ENCODE measurements around the gene PMM2. TPM values are rescaled to one million over a fixed set of nuclear protein-coding genes. Genes with fewer than 3 reads are reported as not detected.
A peak's percentile ranks its signal among the peaks of the same experiment; 100 is the strongest.

PMM2 gene
- 42.1 TPM for polyA plus RNA-seq (2012; ENCODE audit: insufficient read length, low read depth)

GRCh38 chr16:8797364-8798173, at the start of gene PMM2, which contains the start of gene TMEM186:
Gene PMM2, plus strand, starts transcription at chr16:8797839. Its CDS starts 44 bp downstream, at chr16:8797883.
Gene TMEM186, minus strand, starts transcription at chr16:8797639. Its CDS starts 25 bp downstream, at chr16:8797614.
- TF ChIP-seq POLR2AphosphoS5 (IDR thresholded peaks at IDR 0.05; ENCODE audit: low read depth, low read length) (peak; percentile 80), SIN3A (IDR thresholded peaks at IDR 0.05; ENCODE audit: borderline replicate concordance, insufficient read depth, low read length) (peak; percentile 96), FOXP2 (optimal IDR thresholded peaks at IDR 0.05; ENCODE audit: borderline replicate concordance, extremely low read depth, extremely low read length, insufficient read depth) (no peak)

- no peak for TF ChIP-seq TAF1 (IDR thresholded peaks at IDR 0.05; ENCODE audit: borderline replicate concordance, insufficient read depth, low read length)
- TF ChIP-seq, protein P1, sequence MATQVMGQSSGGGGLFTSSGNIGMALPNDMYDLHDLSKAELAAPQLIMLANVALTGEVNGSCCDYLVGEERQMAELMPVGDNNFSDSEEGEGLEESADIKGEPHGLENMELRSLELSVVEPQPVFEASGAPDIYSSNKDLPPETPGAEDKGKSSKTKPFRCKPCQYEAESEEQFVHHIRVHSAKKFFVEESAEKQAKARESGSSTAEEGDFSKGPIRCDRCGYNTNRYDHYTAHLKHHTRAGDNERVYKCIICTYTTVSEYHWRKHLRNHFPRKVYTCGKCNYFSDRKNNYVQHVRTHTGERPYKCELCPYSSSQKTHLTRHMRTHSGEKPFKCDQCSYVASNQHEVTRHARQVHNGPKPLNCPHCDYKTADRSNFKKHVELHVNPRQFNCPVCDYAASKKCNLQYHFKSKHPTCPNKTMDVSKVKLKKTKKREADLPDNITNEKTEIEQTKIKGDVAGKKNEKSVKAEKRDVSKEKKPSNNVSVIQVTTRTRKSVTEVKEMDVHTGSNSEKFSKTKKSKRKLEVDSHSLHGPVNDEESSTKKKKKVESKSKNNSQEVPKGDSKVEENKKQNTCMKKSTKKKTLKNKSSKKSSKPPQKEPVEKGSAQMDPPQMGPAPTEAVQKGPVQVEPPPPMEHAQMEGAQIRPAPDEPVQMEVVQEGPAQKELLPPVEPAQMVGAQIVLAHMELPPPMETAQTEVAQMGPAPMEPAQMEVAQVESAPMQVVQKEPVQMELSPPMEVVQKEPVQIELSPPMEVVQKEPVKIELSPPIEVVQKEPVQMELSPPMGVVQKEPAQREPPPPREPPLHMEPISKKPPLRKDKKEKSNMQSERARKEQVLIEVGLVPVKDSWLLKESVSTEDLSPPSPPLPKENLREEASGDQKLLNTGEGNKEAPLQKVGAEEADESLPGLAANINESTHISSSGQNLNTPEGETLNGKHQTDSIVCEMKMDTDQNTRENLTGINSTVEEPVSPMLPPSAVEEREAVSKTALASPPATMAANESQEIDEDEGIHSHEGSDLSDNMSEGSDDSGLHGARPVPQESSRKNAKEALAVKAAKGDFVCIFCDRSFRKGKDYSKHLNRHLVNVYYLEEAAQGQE (IDR thresholded peaks at IDR 0.05; ENCODE audit: insufficient read depth in 1 of 2, low read depth in 2 of 2, low read length in 2 of 2) = no peak
- TF ChIP-seq FOXP2 (optimal IDR thresholded peaks at IDR 0.05; ENCODE audit: borderline replicate concordance, extremely low read depth, extremely low read length, insufficient read depth) = no peak
- no peak for TF ChIP-seq POLR2AphosphoS5 (IDR thresholded peaks at IDR 0.05; ENCODE audit: low read depth, low read length)
- no peak for TF ChIP-seq SIN3A (IDR thresholded peaks at IDR 0.05; ENCODE audit: borderline replicate concordance, insufficient read depth, low read length)
Measured at GRCh38 chr16:8751481-8752311, 45.9 kb upstream of the PMM2 start.

DNA sequence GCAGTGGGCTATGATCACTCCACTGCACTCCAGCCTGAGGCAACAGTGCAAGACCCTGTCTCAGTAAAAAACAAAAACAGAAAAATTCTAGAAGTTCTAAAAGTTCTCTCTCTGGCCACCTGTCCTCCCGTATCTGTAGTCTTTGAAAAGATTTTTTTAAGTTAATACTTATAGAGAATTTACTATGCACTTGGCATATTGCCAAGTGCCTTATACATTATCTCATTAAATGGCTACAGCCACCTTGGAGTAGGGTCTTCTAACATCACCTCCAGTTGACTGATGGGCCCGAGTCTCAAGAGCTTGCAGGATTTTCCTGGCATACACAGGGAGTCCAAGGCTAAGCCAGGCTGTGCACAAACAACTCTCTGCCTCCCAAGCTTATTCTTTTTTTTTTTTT, 44.9 kb upstream of the PMM2 start:
- TF ChIP-seq SIN3A (IDR thresholded peaks at IDR 0.05; ENCODE audit: borderline replicate concordance, insufficient read depth, low read length) (no peak), POLR2AphosphoS5 (IDR thresholded peaks at IDR 0.05; ENCODE audit: low read depth, low read length) (no peak), TAF1 (IDR thresholded peaks at IDR 0.05; ENCODE audit: borderline replicate concordance, insufficient read depth, low read length) (no peak), FOXP2 (optimal IDR thresholded peaks at IDR 0.05; ENCODE audit: borderline replicate concordance, extremely low read depth, extremely low read length, insufficient read depth) (no peak)
- TF ChIP-seq, protein P1 (IDR thresholded peaks at IDR 0.05; ENCODE audit: insufficient read depth in 1 of 2, low read depth in 2 of 2, low read length in 2 of 2) = no peak

DNA sequence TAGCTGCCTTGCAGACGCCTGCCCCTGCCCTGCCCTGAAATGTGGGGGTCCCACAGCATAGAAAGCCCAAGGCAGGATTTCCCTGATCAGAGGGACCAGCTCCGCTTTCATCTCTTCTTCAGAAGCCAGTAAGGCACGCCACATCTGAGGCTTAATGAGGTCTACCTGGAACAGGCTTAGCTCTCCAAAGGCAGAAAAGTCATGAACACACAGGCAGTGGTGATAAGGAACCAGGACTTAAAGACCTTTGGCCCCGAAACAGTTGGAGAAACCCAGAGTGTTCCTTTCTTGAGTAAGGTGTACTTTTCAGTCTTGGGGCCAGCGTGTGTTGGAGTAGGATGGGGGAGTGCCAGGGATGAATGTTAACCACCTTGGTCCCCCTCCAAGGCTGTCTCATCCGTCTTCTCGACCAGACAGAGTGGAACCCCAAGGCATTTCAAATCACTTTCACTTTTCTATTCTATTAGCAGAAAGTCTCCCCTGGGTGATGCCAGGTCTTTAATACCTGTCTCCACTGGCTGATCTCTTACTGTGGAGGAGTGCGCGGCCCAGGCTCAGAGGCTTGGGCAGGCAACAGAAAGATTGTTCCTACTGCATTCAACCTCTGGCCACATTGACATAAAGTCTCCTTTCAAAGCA, 44.1 kb upstream of the PMM2 start:
- no peak for TF ChIP-seq FOXP2 (optimal IDR thresholded peaks at IDR 0.05; ENCODE audit: borderline replicate concordance, extremely low read depth, extremely low read length, insufficient read depth)
- TF ChIP-seq, protein P1 (IDR thresholded peaks at IDR 0.05; ENCODE audit: insufficient read depth in 1 of 2, low read depth in 2 of 2, low read length in 2 of 2) = no peak

- TF ChIP-seq SIN3A (IDR thresholded peaks at IDR 0.05; ENCODE audit: borderline replicate concordance, insufficient read depth, low read length) (no peak), POLR2AphosphoS5 (IDR thresholded peaks at IDR 0.05; ENCODE audit: low read depth, low read length) (no peak), TAF1 (IDR thresholded peaks at IDR 0.05; ENCODE audit: borderline replicate concordance, insufficient read depth, low read length) (no peak), FOXP2 (optimal IDR thresholded peaks at IDR 0.05; ENCODE audit: borderline replicate concordance, extremely low read depth, extremely low read length, insufficient read depth) (no peak)
- TF ChIP-seq, protein P1 (IDR thresholded peaks at IDR 0.05; ENCODE audit: insufficient read depth in 1 of 2, low read depth in 2 of 2, low read length in 2 of 2) = no peak
Measured at GRCh38 chr16:8756755-8757154, 40.9 kb upstream of the PMM2 start.

Data from PFSK-1 (cell line).